H9 (cell line): ENCODE results near the gene DBNDD1. TPM values are rescaled to one million over a fixed set of nuclear protein-coding genes. Genes with fewer than 3 reads are reported as not detected.

Experiments used
- DNase-seq: peaks from one replicate; pipeline ENCODE4 v3.0.0-alpha.2; 2017
- H2AFZ ChIP-seq: one replicate; pipeline ENCODE4 v1.6.1; 2013; ENCODE audit warnings: mild to moderate bottlenecking, low read length, control low read depth, moderate library complexity
- H2AK5ac ChIP-seq: 2 replicates; pipeline ENCODE4 v1.6.1; 2013; ENCODE audit warnings: low read length, control low read depth, mixed read lengths; ENCODE audit not compliant: insufficient read length
- H2BK120ac ChIP-seq: one replicate; pipeline ENCODE4 v1.6.1; 2013; ENCODE audit warnings: low read depth, mild to moderate bottlenecking, low read length, control low read depth, inconsistent platforms; ENCODE audit not compliant: poor library complexity, severe bottlenecking
- H2BK12ac ChIP-seq: 2 replicates; pipeline ENCODE4 v1.6.1; 2013; ENCODE audit warnings: low read length, control low read depth, mixed read lengths, low read depth; ENCODE audit not compliant: insufficient read length
- H2BK15ac ChIP-seq: 2 replicates; pipeline ENCODE4 v1.6.1; 2013; ENCODE audit warnings: low read depth, low read length, control low read depth
- H2BK20ac ChIP-seq: one replicate; pipeline ENCODE4 v1.6.1; 2013; ENCODE audit warnings: low read depth, mild to moderate bottlenecking, low read length, control low read depth, inconsistent platforms; ENCODE audit not compliant: poor library complexity, severe bottlenecking
- H2BK5ac ChIP-seq: 2 replicates; pipeline ENCODE4 v1.6.1; 2013; ENCODE audit warnings: low read length, control low read depth, mixed read lengths; ENCODE audit not compliant: insufficient read length
- H3K14ac ChIP-seq: 2 replicates; pipeline ENCODE4 v1.6.1; 2013; ENCODE audit warnings: low read length, control low read depth; ENCODE audit not compliant: insufficient read depth
- H3K18ac ChIP-seq: 2 replicates; pipeline ENCODE4 v1.6.1; 2013; ENCODE audit warnings: low read depth, mild to moderate bottlenecking, mixed read lengths, low read length, control low read depth; ENCODE audit not compliant: insufficient read length
- H3K23ac ChIP-seq: 2 replicates; pipeline ENCODE4 v1.6.1; 2013; ENCODE audit warnings: low read length, control low read depth, mixed read lengths, low read depth; ENCODE audit not compliant: insufficient read length
- H3K23me2 ChIP-seq: 2 replicates; pipeline ENCODE4 v1.6.1; 2013; ENCODE audit warnings: low read depth, mild to moderate bottlenecking, mixed read lengths, low read length, control low read depth; ENCODE audit not compliant: insufficient read length, poor library complexity, severe bottlenecking
- H3K27ac ChIP-seq: 2 replicates; pipeline ENCODE4 v1.5.1; 2013; ENCODE audit warnings: low read length, control low read depth, mixed read lengths, low read depth; ENCODE audit not compliant: insufficient read length
- H3K27me3 ChIP-seq: 2 replicates; pipeline ENCODE4 v1.6.1; 2013; ENCODE audit warnings: low read length, control low read depth, inconsistent platforms; ENCODE audit not compliant: insufficient read depth
- H3K4ac ChIP-seq: 2 replicates; pipeline ENCODE4 v1.6.1; 2013; ENCODE audit warnings: low read depth, mild to moderate bottlenecking, control low read depth, inconsistent platforms, low read length, moderate library complexity
- H3K4me1 ChIP-seq: 2 replicates; pipeline ENCODE4 v1.6.1; 2013; ENCODE audit warnings: low read length, control low read depth, inconsistent platforms; ENCODE audit not compliant: insufficient read depth
- H3K4me2 ChIP-seq: 2 replicates; pipeline ENCODE4 v1.6.1; 2013; ENCODE audit warnings: low read length, control low read depth, mixed read lengths; ENCODE audit not compliant: insufficient read length, insufficient read depth
- H3K56ac ChIP-seq: 2 replicates; pipeline ENCODE4 v1.6.1; 2013; ENCODE audit warnings: low read depth, mild to moderate bottlenecking, mixed read lengths, low read length, control low read depth; ENCODE audit not compliant: insufficient read length
- H3K79me1 ChIP-seq: 2 replicates; pipeline ENCODE4 v1.6.1; 2013; ENCODE audit warnings: low read depth, mild to moderate bottlenecking, moderate library complexity, low read length, control low read depth, inconsistent platforms; ENCODE audit not compliant: insufficient read depth, poor library complexity, severe bottlenecking
- H3K79me2 ChIP-seq: 2 replicates; pipeline ENCODE4 v1.6.1; 2013; ENCODE audit warnings: low read length, control low read depth, inconsistent platforms; ENCODE audit not compliant: insufficient read depth
- H3K9ac ChIP-seq: 2 replicates; pipeline ENCODE4 v1.6.1; 2013; ENCODE audit warnings: low read length, control low read depth, mixed read lengths; ENCODE audit not compliant: insufficient read length; ENCODE audit errors: extremely low read depth
- H3K9me3 ChIP-seq: one replicate; pipeline ENCODE4 v1.6.1; 2013; ENCODE audit warnings: low read depth, low read length, inconsistent platforms; ENCODE audit not compliant: control insufficient read depth
- H3T11ph ChIP-seq: one replicate; pipeline ENCODE4 v1.6.1; 2013; ENCODE audit warnings: mild to moderate bottlenecking, low read length, control low read depth, inconsistent platforms
- H4K20me1 ChIP-seq: one replicate; pipeline ENCODE4 v1.6.1; 2013; ENCODE audit not compliant: control insufficient read depth, insufficient read length, insufficient read depth
- H4K5ac ChIP-seq: 2 replicates; pipeline ENCODE4 v1.6.1; 2013; ENCODE audit warnings: low read depth, mild to moderate bottlenecking, mixed read lengths, low read length, control low read depth; ENCODE audit not compliant: insufficient read length
- H4K8ac ChIP-seq: replicated peaks from 2 replicates; pipeline ENCODE4 v1.6.1; 2013; ENCODE audit warnings: low read length, control low read depth, mixed read lengths, low read depth; ENCODE audit not compliant: insufficient read length
- H4K91ac ChIP-seq: 2 replicates; pipeline ENCODE4 v1.6.1; 2013; ENCODE audit warnings: low read depth, mild to moderate bottlenecking, moderate library complexity, mixed read lengths, low read length, control low read depth; ENCODE audit not compliant: insufficient read length
- H3K27ac Mint-ChIP-seq, 3 experiments: 2 replicates in 2 of 3; 3 replicates in 1 of 3; pipeline ENCODE4 v1.8.0; 2020 to 2021; ENCODE audit warnings: mixed read lengths in 3 of 3, mild to moderate bottlenecking in 1 of 3, moderate library complexity in 1 of 3
- H3K27me3 Mint-ChIP-seq: 2 replicates; pipeline ENCODE4 v1.8.0; 2021; ENCODE audit warnings: low read depth, mild to moderate bottlenecking, moderate library complexity, mixed read lengths
- H3K36me3 Mint-ChIP-seq, 3 experiments: 2 replicates in 2 of 3; 3 replicates in 1 of 3; pipeline ENCODE4 v1.8.0; 2020 to 2021; ENCODE audit warnings: low read depth in 3 of 3, mixed read lengths in 3 of 3; ENCODE audit not compliant: insufficient read depth in 1 of 3
- H3K4me1 Mint-ChIP-seq, 2 experiments: 2 replicates each; pipeline ENCODE4 v1.8.0; 2020; ENCODE audit warnings: mixed read lengths in 2 of 2
- H3K4me3 Mint-ChIP-seq, 2 experiments: 2 replicates in 1 of 2; 3 replicates in 1 of 2; pipeline ENCODE4 v1.8.0; 2020 to 2021; ENCODE audit warnings: mild to moderate bottlenecking in 2 of 2, mixed read lengths in 2 of 2, moderate library complexity in 1 of 2
- H3K9me3 Mint-ChIP-seq, 2 experiments: 2 replicates in 1 of 2; 3 replicates in 1 of 2; pipeline ENCODE4 v1.8.0; 2020; ENCODE audit warnings: mild to moderate bottlenecking in 2 of 2, mixed read lengths in 2 of 2, moderate library complexity in 1 of 2
- CTCF ChIP-seq: fragments of 200-600 bp; sonication (generic); conservative IDR thresholded peaks from 3 replicates; pipeline ENCODE4 v1.8.0; 2021; ENCODE audit warnings: antibody characterized with exemption, mild to moderate bottlenecking
- WGBS: extraction: QIAGEN DNeasy Blood & Tissue Kit; methylation state at CpG from one replicate; pipeline ENCODE4 v1.1.7; 2013; ENCODE audit warnings: missing lambda C conversion rate, low lambda C conversion rate, mixed read lengths; ENCODE audit not compliant: insufficient read length; ENCODE audit errors: extremely low coverage; 5-methylcytosine and 5-hydroxymethylcytosine counted together
- total RNA-seq: library from RNA; stranded (reverse); gene quantifications from 2 replicates; pipeline ENCODE4 v1.2.1, GENCODE V29; 2021

DBNDD1 gene
- total RNA-seq, 1 experiment from 2014 or later, result 87.3 TPM

- Histone ChIP-seq H4K91ac (no peak overlapping the region), H3K79me2 (no peaks in the 10 kb centered on the region), H2AK5ac (no peak overlapping the region), H3K14ac (no peak overlapping the region), H3K56ac (no peak overlapping the region), H2BK20ac (no peak overlapping the region), H2BK120ac (no peak overlapping the region), H4K5ac (no peak overlapping the region), H3K4ac (no peak overlapping the region), H2BK12ac (no peak overlapping the region), H3K9ac (no peak overlapping the region), H3K9me3 (no peaks in the 10 kb centered on the region), H3K4me1 (no peaks in the 10 kb centered on the region), H3K79me1 (no peaks in the 10 kb centered on the region), H3K4me2 (no peak overlapping the region), H2BK15ac (no peak overlapping the region), H3K27ac (no peak overlapping the region), H3K27me3 (no peaks in the 10 kb centered on the region), H3T11ph (no peak overlapping the region), H3K23ac (no peak overlapping the region), H2BK5ac (no peak overlapping the region), H2AFZ (no peak overlapping the region), H4K20me1 (peaks cover 4% of the 10 kb centered on the region), H3K23me2 (no peaks in the 10 kb centered on the region), H3K18ac (no peak overlapping the region), H4K8ac (no peak overlapping the region)
- WGBS, result no CpG with 5 or more reads among the region's 7 CpGs
- no peak overlapping the region for H3K27ac Mint-ChIP-seq
- H3K4me1 Mint-ChIP-seq, result peaks cover 5 to 9% of the 10 kb centered on the region in 2 experiments; a peak in 3 of 4 replicates
- TF ChIP-seq CTCF, result no peak
- H3K4me3 Mint-ChIP-seq, result no peak overlapping the region
- peaks cover 3 to 23% (median 12%) of the 10 kb centered on the region in 3 experiments; a peak in 5 of 7 replicates for H3K36me3 Mint-ChIP-seq
- H3K27me3 Mint-ChIP-seq, result peaks cover 3% of the 10 kb centered on the region; the same call in 1 of the 2 replicates
- H3K9me3 Mint-ChIP-seq, result no peaks in the 10 kb centered on the region; a peak in 1 of 5 replicates
- DNase-seq, result no peak
These were observed 16.5 kb downstream of the DBNDD1 start for GRCh38 chr16:90002759-90003158.
